ENCODE data around the gene ZNG1A. TPM values are rescaled to one million over a fixed set of nuclear protein-coding genes. Genes with fewer than 3 reads are reported as not detected.
"Not testable (repeated sequence)": the region's sequence is repeated elsewhere in the genome, so short reads cannot be mapped to it uniquely, and the experiment has no call there.

The ZNG1A gene
- polyA plus RNA-seq (2013, experiment 1 of 2; ENCODE audit: insufficient read length), result 29.2 TPM
- polyA plus RNA-seq (2013, experiment 2 of 2; ENCODE audit: insufficient read length), result 27.2 TPM

- DNase-seq, result not testable (repeated sequence)
These were observed at the start of gene ZNG1A for GRCh38 chr9:178970-179383. ZNG1A (minus strand) TSS chr9:179056; CDS start chr9:178969, 87 bp downstream.

- no peak for DNase-seq
These were observed 49.0 kb upstream of the ZNG1A start for GRCh38 chr9:227860-228259.

GRCh38 chr9:224582-225520, 46.0 kb upstream of the ZNG1A start:
- no peak for DNase-seq

GRCh38 chr9:224026-224425, 45.2 kb upstream of the ZNG1A start:
- no peak for DNase-seq

GRCh38 chr9:223152-223551, 44.3 kb upstream of the ZNG1A start:
- DNase-seq, result no peak

- DNase-seq, result no peak
These were observed 43.3 kb upstream of the ZNG1A start for GRCh38 chr9:221989-222776.

GRCh38 chr9:219670-220365, 41.0 kb upstream of the ZNG1A start:
- no peak for DNase-seq

GRCh38 chr9:219036-219435, 40.2 kb upstream of the ZNG1A start:
- DNase-seq, result not testable (repeated sequence)

- DNase-seq, result no peak
These were observed 39.1 kb upstream of the ZNG1A start for GRCh38 chr9:217950-218349.

GRCh38 chr9:216866-217265, 38.0 kb upstream of the ZNG1A start:
- no peak for DNase-seq

GRCh38 chr9:215631-216155, 36.8 kb upstream of the ZNG1A start:
- DNase-seq, result no peak

GRCh38 chr9:214648-215493, 36.0 kb upstream of the ZNG1A start, which contains the start of gene DOCK8:
DOCK8 (plus strand) TSS chr9:214865; CDS start chr9:214977, 112 bp downstream.
- DNase-seq, result peak; percentile 4

GRCh38 chr9:214351-214647, 35.4 kb upstream of the ZNG1A start:
- DNase-seq, result no peak

- DNase-seq, result not testable (repeated sequence)
These were observed 35.0 kb upstream of the ZNG1A start for GRCh38 chr9:213901-214300.

GRCh38 chr9:212297-212696, 33.4 kb upstream of the ZNG1A start:
- DNase-seq, result no peak

GRCh38 chr9:211557-211956, 32.7 kb upstream of the ZNG1A start:
- DNase-seq, result no peak

GRCh38 chr9:211036-211435, 32.2 kb upstream of the ZNG1A start:
- DNase-seq, result no peak

GRCh38 chr9:209143-209758, 30.4 kb upstream of the ZNG1A start:
- no peak for DNase-seq

GRCh38 chr9:206481-206880, 27.6 kb upstream of the ZNG1A start:
- DNase-seq, result no peak

- DNase-seq, result not testable (repeated sequence)
These were observed 20.7 kb upstream of the ZNG1A start for GRCh38 chr9:199601-200000.
